Stimulated activated CD8-positive, alpha-beta memory T cell treated with anti-CD3 and anti-CD28 coated beads, Interleukin-4, amount 100 ng/mL, for 1 hour (primary cell): ENCODE results near the gene BABAM2.
"Not testable (repeated sequence)": the region's sequence is repeated elsewhere in the genome, so short reads cannot be mapped to it uniquely, and the experiment has no call there.

ENCODE experiments used
- DNase-seq, 2 donors: peaks; one replicate each; pipeline ENCODE4 v3.0.0-alpha.2; 2020; ENCODE audit warnings: low read depth in 2 of 2, low spot score in 1 of 2

Gene BABAM2

GRCh38 chr2:28021898-28022297, 131.4 kb downstream of the BABAM2 start:
- no peak for DNase-seq

- DNase-seq: no peak
These were observed 134.6 kb downstream of the BABAM2 start for GRCh38 chr2:28025123-28025522.

- not testable (repeated sequence) for DNase-seq
These were observed 135.7 kb downstream of the BABAM2 start for GRCh38 chr2:28026230-28026629.

- DNase-seq: no peak
These were observed 137.5 kb downstream of the BABAM2 start for GRCh38 chr2:28028025-28028424.

- no peak for DNase-seq
These were observed 140.1 kb downstream of the BABAM2 start for GRCh38 chr2:28030600-28030999.

GRCh38 chr2:28032816-28033215, 142.3 kb downstream of the BABAM2 start:
- no peak for DNase-seq

- DNase-seq: no peak
These were observed 144.2 kb downstream of the BABAM2 start for GRCh38 chr2:28034696-28035095.

GRCh38 chr2:28035163-28035690, 144.7 kb downstream of the BABAM2 start:
- DNase-seq: no peak

GRCh38 chr2:28035816-28036215, 145.3 kb downstream of the BABAM2 start:
- no peak for DNase-seq

- no peak for DNase-seq
These were observed 145.8 kb downstream of the BABAM2 start for GRCh38 chr2:28036307-28036706.

GRCh38 chr2:28038722-28039121, 148.2 kb downstream of the BABAM2 start:
- DNase-seq: no peak

GRCh38 chr2:28045676-28046351, 155.3 kb downstream of the BABAM2 start:
- DNase-seq: no peak

- no peak for DNase-seq
These were observed 156.4 kb downstream of the BABAM2 start for GRCh38 chr2:28046921-28047320.

- no peak for DNase-seq
These were observed 157.2 kb downstream of the BABAM2 start for GRCh38 chr2:28047681-28048080.

GRCh38 chr2:28048341-28048740, 157.8 kb downstream of the BABAM2 start:
- no peak for DNase-seq

GRCh38 chr2:28049416-28049815, 158.9 kb downstream of the BABAM2 start:
- no peak for DNase-seq

- DNase-seq: no peak
These were observed 159.4 kb downstream of the BABAM2 start for GRCh38 chr2:28049899-28050298.

GRCh38 chr2:28052691-28053090, 162.2 kb downstream of the BABAM2 start:
- DNase-seq: no peak

- no peak for DNase-seq
These were observed 163.1 kb downstream of the BABAM2 start for GRCh38 chr2:28053597-28053996.

GRCh38 chr2:28054916-28055315, 164.4 kb downstream of the BABAM2 start:
- no peak for DNase-seq

- DNase-seq: no peak
These were observed 164.9 kb downstream of the BABAM2 start for GRCh38 chr2:28055325-28055970.

GRCh38 chr2:28058791-28059190, 168.3 kb downstream of the BABAM2 start:
- DNase-seq: no peak

GRCh38 chr2:28062867-28063266, 172.3 kb downstream of the BABAM2 start:
- no peak for DNase-seq
